GM19397 (cell line): Measurements from ENCODE around the gene DPYD.
"Not testable (repeated sequence)": the region's sequence is repeated elsewhere in the genome, so short reads cannot be mapped to it uniquely, and the experiment has no call there.

Experiments
- ATAC-seq: cut with Tn5 transposase; IDR thresholded peaks from one replicate; pipeline ENCODE4 v1.9.1; 2021; ENCODE audit warnings: mild to moderate bottlenecking, moderate library complexity; ENCODE audit not compliant: unreplicated experiment

DPYD gene

GRCh38 chr1:97382206-97382605, 538.6 kb downstream of the DPYD start:
- ATAC-seq, result no peak

GRCh38 chr1:97379387-97380075, 541.3 kb downstream of the DPYD start:
- no peak for ATAC-seq

- no peak for ATAC-seq
These were observed 542.2 kb downstream of the DPYD start for GRCh38 chr1:97378596-97378995.

GRCh38 chr1:97377432-97378034, 543.3 kb downstream of the DPYD start:
- ATAC-seq, result no peak

- ATAC-seq, result no peak
These were observed 547.8 kb downstream of the DPYD start for GRCh38 chr1:97373000-97373399.

- ATAC-seq, result no peak
These were observed 548.3 kb downstream of the DPYD start for GRCh38 chr1:97372531-97372930.

- ATAC-seq, result no peak
These were observed 552.5 kb downstream of the DPYD start for GRCh38 chr1:97368296-97368695.

- no peak for ATAC-seq
These were observed 553.9 kb downstream of the DPYD start for GRCh38 chr1:97366984-97367383.

- no peak for ATAC-seq
These were observed 555.8 kb downstream of the DPYD start for GRCh38 chr1:97365026-97365425.

- no peak for ATAC-seq
These were observed 556.7 kb downstream of the DPYD start for GRCh38 chr1:97364086-97364485.

- no peak for ATAC-seq
These were observed 564.5 kb downstream of the DPYD start for GRCh38 chr1:97356309-97356708.

GRCh38 chr1:97352936-97353382, 567.9 kb downstream of the DPYD start:
- no peak for ATAC-seq

GRCh38 chr1:97351846-97352245, 569.0 kb downstream of the DPYD start:
- no peak for ATAC-seq

- ATAC-seq, result no peak
These were observed 570.2 kb downstream of the DPYD start for GRCh38 chr1:97350662-97351061.

- no peak for ATAC-seq
These were observed 570.6 kb downstream of the DPYD start for GRCh38 chr1:97350241-97350640.

- not testable (repeated sequence) for ATAC-seq
These were observed 571.0 kb downstream of the DPYD start for GRCh38 chr1:97349794-97350193.

- ATAC-seq, result no peak
These were observed 572.1 kb downstream of the DPYD start for GRCh38 chr1:97348599-97349265.

GRCh38 chr1:97340951-97341350, 579.9 kb downstream of the DPYD start:
- no peak for ATAC-seq

GRCh38 chr1:97338347-97338746, 582.5 kb downstream of the DPYD start:
- no peak for ATAC-seq

GRCh38 chr1:97337250-97338030, 583.4 kb downstream of the DPYD start:
- no peak for ATAC-seq

GRCh38 chr1:97334454-97334853, 586.4 kb downstream of the DPYD start:
- ATAC-seq, result no peak
